Liver (tissue), 9 donors: ENCODE results near the gene VGLL3. TPM values are rescaled to one million over a fixed set of nuclear protein-coding genes. Genes with fewer than 3 reads are reported as not detected.

Experiments
- DNase-seq: peaks from one replicate; pipeline ENCODE4 v3.0.0-alpha.2; 2017; ENCODE audit warnings: low spot score
- H3K27ac ChIP-seq, 2 donors: one replicate each; pipeline ENCODE4 v1.7.0; 2013; ENCODE audit warnings: inconsistent platforms in 2 of 2, low read length in 2 of 2, control low read depth in 1 of 2, low read depth in 1 of 2, mild to moderate bottlenecking in 1 of 2
- H3K27me3 ChIP-seq, 4 donors: one replicate each; pipeline versions ENCODE4 v1.6.1 to v1.7.0; 2013; ENCODE audit warnings: low read length in 3 of 4, inconsistent platforms in 1 of 4, mild to moderate bottlenecking in 1 of 4, moderate library complexity in 1 of 4; ENCODE audit not compliant: control insufficient read depth in 4 of 4, insufficient read depth in 4 of 4
- H3K36me3 ChIP-seq, 4 donors: one replicate each; pipeline versions ENCODE4 v1.6.1 to v1.7.0; 2013; ENCODE audit warnings: low read length in 3 of 4, mild to moderate bottlenecking in 3 of 4, low read depth in 1 of 4, moderate library complexity in 1 of 4; ENCODE audit not compliant: control insufficient read depth in 4 of 4, insufficient read depth in 3 of 4
- H3K4me1 ChIP-seq, 4 donors: one replicate each; pipeline versions ENCODE4 v1.6.1 to v1.7.0; 2013; ENCODE audit warnings: low read length in 3 of 4, mild to moderate bottlenecking in 3 of 4, moderate library complexity in 1 of 4; ENCODE audit not compliant: control insufficient read depth in 4 of 4, insufficient read depth in 4 of 4
- H3K4me3 ChIP-seq, 3 donors: one replicate each; pipeline versions ENCODE4 v1.6.1 to v1.7.0; 2013; ENCODE audit warnings: low read length in 3 of 3, control low read depth in 1 of 3, low read depth in 1 of 3, mild to moderate bottlenecking in 1 of 3
- H3K9ac ChIP-seq, 2 donors: one replicate each; pipeline ENCODE4 v1.7.0; 2013; ENCODE audit warnings: low read length in 2 of 2, mild to moderate bottlenecking in 2 of 2, moderate library complexity in 2 of 2, control low read depth in 1 of 2, low read depth in 1 of 2
- H3K9me3 ChIP-seq, 4 donors: one replicate each; pipeline versions ENCODE4 v1.6.1 to v1.7.0; 2013; ENCODE audit warnings: low read length in 3 of 4; ENCODE audit not compliant: control insufficient read depth in 4 of 4
- ATF3 ChIP-seq: IDR thresholded peaks from 2 replicates; pipeline ENCODE4 v1.6.1; 2016; ENCODE audit warnings: antibody characterized with exemption
- EGR1 ChIP-seq, 2 donors: IDR thresholded peaks; 2 replicates each; pipeline ENCODE4 v1.6.1; 2016 to 2018; ENCODE audit warnings: antibody characterized with exemption in 2 of 2, low read depth in 2 of 2
- FOXA1 ChIP-seq: IDR thresholded peaks from 2 replicates; pipeline ENCODE4 v1.6.1; 2016; ENCODE audit warnings: antibody characterized with exemption
- GABPA ChIP-seq, 2 donors: IDR thresholded peaks in 1 of 2; conservative IDR thresholded peaks in 1 of 2; 2 replicates each; pipeline ENCODE4 v1.6.1; 2016; ENCODE audit warnings: antibody characterized with exemption in 2 of 2, mild to moderate bottlenecking in 1 of 2, moderate library complexity in 1 of 2
- HNF4A ChIP-seq, 2 donors: conservative IDR thresholded peaks; 2 replicates each; pipeline ENCODE4 v1.6.1; 2016; ENCODE audit warnings: antibody characterized with exemption in 2 of 2, mild to moderate bottlenecking in 2 of 2
- HNF4G ChIP-seq: IDR thresholded peaks from 2 replicates; pipeline ENCODE4 v1.6.1; 2016; ENCODE audit warnings: antibody characterized with exemption
- JUND ChIP-seq, 2 donors: IDR thresholded peaks; 2 replicates each; pipeline ENCODE4 v1.6.1; 2016; ENCODE audit warnings: antibody characterized with exemption in 2 of 2
- NR2F2 ChIP-seq: IDR thresholded peaks from 2 replicates; pipeline ENCODE4 v1.6.1; 2016; ENCODE audit warnings: antibody characterized with exemption
- RAD21 ChIP-seq, 2 donors: IDR thresholded peaks; 2 replicates each; pipeline ENCODE4 v1.6.1; 2016; ENCODE audit warnings: antibody characterized with exemption in 2 of 2, mild to moderate bottlenecking in 2 of 2
- RXRA ChIP-seq, 2 donors: IDR thresholded peaks; 2 replicates each; pipeline ENCODE4 v1.6.1; 2017 to 2018; ENCODE audit warnings: antibody characterized with exemption in 2 of 2, mild to moderate bottlenecking in 1 of 2
- SP1 ChIP-seq: IDR thresholded peaks from 2 replicates; pipeline ENCODE4 v1.6.1; 2018; ENCODE audit warnings: antibody characterized with exemption, mild to moderate bottlenecking
- TAF1 ChIP-seq: conservative IDR thresholded peaks from 2 replicates; pipeline ENCODE4 v1.6.1; 2016; ENCODE audit warnings: antibody characterized with exemption, mild to moderate bottlenecking
- ZBTB33 ChIP-seq: IDR thresholded peaks from 2 replicates; pipeline ENCODE4 v1.6.1; 2016; ENCODE audit warnings: antibody characterized with exemption
- WGBS: extraction: QIAGEN DNeasy Blood & Tissue Kit; methylation state at CpG from one replicate; pipeline ENCODE4 v1.1.7; 2013; 5-methylcytosine and 5-hydroxymethylcytosine counted together
- polyA plus RNA-seq, 2 donors: library from polyadenylated mRNA; stranded (reverse) in 1 of 2; unstranded in 1 of 2; fragments of 200-250 nt in 1 of 2; fragments of >200 nt in 1 of 2; fragmentation: Nextera tagmentation in 1 of 2; extraction: Ambion mirVana in 1 of 2; gene quantifications; one replicate each; pipeline versions ENCODE4 v1.2.1 to v1.2.3, GENCODE V29; 2013 to 2015
- total RNA-seq, 2 donors: library from RNA; depleted of rRNA; stranded (reverse); fragments of >200 nt; gene quantifications; one replicate each; pipeline ENCODE4 v1.2.3, GENCODE V29; 2014
- TF ChIP-seq, protein P1 (sequence below): fragments of 150-350 bp; IDR thresholded peaks from 2 replicates; pipeline ENCODE4 v1.5.1; 2017; ENCODE audit warnings: improper control_type of control experiment, low read depth, low read length; ENCODE audit not compliant: missing input control
- TF ChIP-seq, protein P2 (sequence below): IDR thresholded peaks from 2 replicates; pipeline ENCODE4 v1.6.1; 2016; ENCODE audit warnings: antibody characterized with exemption
- donor health status: healthy.
- donor health status: healthy.
- donor health status: healthy.
- donor health status: healthy.
- donor health status: healthy.

The VGLL3 gene
- total and polyA plus RNA-seq, 4 donors = 0.08 to 1.3 (median 0.63) TPM

- TF ChIP-seq NR2F2 (no peak), GABPA (IDR thresholded peaks at IDR 0.05 in 1 of 2, conservative IDR thresholded peaks at IDR 0.05 in 1 of 2) (no peak), HNF4G (no peak), EGR1 (IDR thresholded peaks at IDR 0.05; ENCODE audit: low read depth in 2 of 2) (no peak), JUND (IDR thresholded peaks at IDR 0.05) (no peak), FOXA1 (no peak), ZBTB33 (no peak), TAF1 (no peak), SP1 (no peak)
Observed at GRCh38 chr3:87000940-87001339, 10.0 kb upstream of the VGLL3 start (continued).

- Histone ChIP-seq H3K27me3 (peaks cover 0 to 2% (median 0%) of the 10 kb centered on the region in 4 donors), H3K27ac (no peak overlapping the region), H3K36me3 (no peaks in the 10 kb centered on the region), H3K9ac (no peak overlapping the region), H3K9me3 (no peaks in the 10 kb centered on the region), H3K4me3 (no peak overlapping the region), H3K4me1 (no peaks in the 10 kb centered on the region)
- TF ChIP-seq RXRA (IDR thresholded peaks at IDR 0.05) = no peak
- no peak for TF ChIP-seq SP1
- TF ChIP-seq, protein P1, sequence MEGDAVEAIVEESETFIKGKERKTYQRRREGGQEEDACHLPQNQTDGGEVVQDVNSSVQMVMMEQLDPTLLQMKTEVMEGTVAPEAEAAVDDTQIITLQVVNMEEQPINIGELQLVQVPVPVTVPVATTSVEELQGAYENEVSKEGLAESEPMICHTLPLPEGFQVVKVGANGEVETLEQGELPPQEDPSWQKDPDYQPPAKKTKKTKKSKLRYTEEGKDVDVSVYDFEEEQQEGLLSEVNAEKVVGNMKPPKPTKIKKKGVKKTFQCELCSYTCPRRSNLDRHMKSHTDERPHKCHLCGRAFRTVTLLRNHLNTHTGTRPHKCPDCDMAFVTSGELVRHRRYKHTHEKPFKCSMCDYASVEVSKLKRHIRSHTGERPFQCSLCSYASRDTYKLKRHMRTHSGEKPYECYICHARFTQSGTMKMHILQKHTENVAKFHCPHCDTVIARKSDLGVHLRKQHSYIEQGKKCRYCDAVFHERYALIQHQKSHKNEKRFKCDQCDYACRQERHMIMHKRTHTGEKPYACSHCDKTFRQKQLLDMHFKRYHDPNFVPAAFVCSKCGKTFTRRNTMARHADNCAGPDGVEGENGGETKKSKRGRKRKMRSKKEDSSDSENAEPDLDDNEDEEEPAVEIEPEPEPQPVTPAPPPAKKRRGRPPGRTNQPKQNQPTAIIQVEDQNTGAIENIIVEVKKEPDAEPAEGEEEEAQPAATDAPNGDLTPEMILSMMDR = no peak
- no peak for TF ChIP-seq JUND (IDR thresholded peaks at IDR 0.05)
- no peak for TF ChIP-seq ATF3
- TF ChIP-seq HNF4A (conservative IDR thresholded peaks at IDR 0.05) = no peak
- TF ChIP-seq RAD21 (IDR thresholded peaks at IDR 0.05) = no peak
- DNase-seq = no peak
- WGBS = 88% methylated on average over 1 of the region's 1 CpG
Observed at GRCh38 chr3:86998569-86998968, 7.6 kb upstream of the VGLL3 start.

- no peak for DNase-seq
- no peaks in the 10 kb centered on the region for H3K36me3 ChIP-seq
- H3K27me3 ChIP-seq = peaks cover 0 to 2% (median 0%) of the 10 kb centered on the region in 4 donors
- H3K27ac ChIP-seq = no peak overlapping the region
- no peak overlapping the region for H3K4me3 ChIP-seq
- peaks cover 0 to 2% (median under 1%) of the 10 kb centered on the region in 4 donors for H3K4me1 ChIP-seq
- WGBS = 87% methylated on average over 5 of the region's 5 CpGs
- TF ChIP-seq HNF4G (no peak), RAD21 (IDR thresholded peaks at IDR 0.05) (no peak)
- TF ChIP-seq, protein P2, sequence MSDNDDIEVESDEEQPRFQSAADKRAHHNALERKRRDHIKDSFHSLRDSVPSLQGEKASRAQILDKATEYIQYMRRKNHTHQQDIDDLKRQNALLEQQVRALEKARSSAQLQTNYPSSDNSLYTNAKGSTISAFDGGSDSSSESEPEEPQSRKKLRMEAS = no peak
- H3K9ac ChIP-seq = no peak overlapping the region
- H3K9me3 ChIP-seq = no peaks in the 10 kb centered on the region
Observed at GRCh38 chr3:86996261-86996955, 5.5 kb upstream of the VGLL3 start.
